HG02763 (cell line): Measurements from ENCODE around the gene NR4A2.

ENCODE experiments used
- ATAC-seq: cut with Tn5 transposase; IDR thresholded peaks from one replicate; pipeline ENCODE4 v1.9.1; 2021; ENCODE audit warnings: mild to moderate bottlenecking, moderate library complexity; ENCODE audit not compliant: unreplicated experiment

The NR4A2 gene

DNA sequence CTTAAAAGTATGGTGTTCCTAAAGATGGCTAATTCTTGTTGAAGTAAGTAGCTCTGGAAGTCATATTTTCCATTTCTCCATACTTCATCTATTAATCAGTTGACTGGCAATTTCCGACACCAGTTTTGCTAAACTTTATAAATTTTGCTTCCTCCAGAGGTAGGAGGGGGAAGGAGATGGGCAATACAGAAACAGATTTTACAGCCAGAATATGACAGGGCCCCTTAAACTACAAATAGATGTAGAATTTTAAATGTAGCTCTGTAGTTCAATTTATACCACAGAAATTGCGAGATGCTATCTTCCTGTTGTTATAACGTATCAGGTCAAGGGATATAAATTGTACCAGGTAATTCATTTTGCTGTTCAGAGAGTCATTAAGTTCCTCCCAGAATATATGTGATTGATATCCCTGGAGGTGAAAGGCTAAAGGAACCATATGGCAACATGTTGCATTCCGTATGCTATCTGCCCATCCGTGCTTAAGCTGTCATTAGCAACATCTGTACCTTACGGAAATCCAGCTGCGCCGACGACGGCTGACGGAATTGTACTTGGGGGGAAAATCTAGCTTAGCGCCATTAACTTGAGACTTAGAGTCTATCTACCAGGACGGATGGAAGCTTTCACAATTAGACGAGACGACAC lies 8.4 kb upstream of the NR4A2 start:
- peak; percentile 7 for ATAC-seq

DNA sequence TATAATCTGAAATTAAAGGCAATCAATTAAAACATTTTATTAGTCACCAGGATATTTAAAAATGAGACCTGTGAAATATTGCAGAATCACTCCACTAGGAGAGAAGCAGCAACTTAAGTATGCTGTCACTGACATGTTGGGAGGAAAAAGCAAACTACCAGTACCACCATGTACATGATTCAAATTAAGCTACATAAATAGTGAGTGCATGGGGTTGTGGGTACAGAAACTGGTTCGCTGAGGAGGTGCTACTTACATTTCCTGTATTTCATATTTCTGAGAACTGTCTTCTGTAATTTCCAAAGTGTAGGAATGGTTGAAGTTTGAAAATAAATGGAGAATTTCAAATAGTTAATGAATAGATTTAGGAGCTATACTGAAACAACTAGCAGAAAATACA lies 7.9 kb upstream of the NR4A2 start:
- ATAC-seq, result no peak

- ATAC-seq, result no peak
These were observed 7.3 kb upstream of the NR4A2 start for GRCh38 chr2:156339865-156340264.

- no peak for ATAC-seq
These were observed 6.8 kb upstream of the NR4A2 start for GRCh38 chr2:156339110-156339847.

GRCh38 chr2:156338578-156338977 lies 6.1 kb upstream of the NR4A2 start:
- ATAC-seq, result no peak

DNA sequence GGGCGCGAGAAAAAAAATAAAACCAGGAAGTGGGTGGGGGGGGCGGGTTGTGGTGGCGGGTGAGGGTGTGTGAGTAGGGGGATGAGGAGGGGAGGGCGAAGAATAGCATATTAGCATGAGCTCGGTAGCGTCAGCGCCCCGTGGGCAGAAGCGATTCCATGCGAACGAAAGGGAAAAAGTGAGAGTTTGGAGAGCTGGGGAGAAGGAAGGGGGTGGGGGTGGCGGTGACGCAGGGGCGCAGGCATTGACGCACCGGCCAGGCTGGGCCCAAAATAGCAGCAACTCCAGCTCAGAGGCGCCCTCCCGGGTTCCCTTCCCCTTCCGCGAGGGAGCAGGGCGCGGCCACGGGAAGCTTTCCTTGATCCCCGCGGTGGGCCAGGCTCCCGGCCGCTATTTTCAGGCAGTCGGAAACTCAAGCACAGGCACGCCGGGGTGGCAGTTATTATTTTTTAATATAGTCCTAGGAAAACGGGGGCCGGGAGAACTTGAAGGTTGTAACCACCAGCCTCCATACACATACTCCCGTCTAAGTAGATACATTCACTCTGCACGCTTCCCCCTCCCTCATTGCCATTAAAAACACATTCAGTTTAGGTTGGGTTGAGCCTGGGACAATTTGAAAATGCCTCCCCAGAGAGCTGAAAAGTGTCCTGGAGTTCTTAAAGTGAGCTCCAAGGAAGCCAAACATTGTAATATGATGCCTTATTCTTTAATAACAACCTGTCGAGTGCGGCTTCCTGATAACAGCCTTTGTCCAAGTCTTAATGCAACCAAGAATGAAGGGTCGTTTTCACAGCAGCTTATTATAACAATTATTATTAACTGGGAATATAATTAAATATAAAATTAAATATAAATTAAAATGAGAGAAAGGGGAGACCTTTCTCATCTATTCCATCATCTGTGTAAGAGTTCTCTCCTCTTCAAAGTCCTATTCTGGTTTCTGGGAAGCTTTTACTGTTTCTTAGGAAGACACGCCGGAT lies 2.3 kb upstream of the NR4A2 start:
- ATAC-seq, result peak; percentile 25

DNA sequence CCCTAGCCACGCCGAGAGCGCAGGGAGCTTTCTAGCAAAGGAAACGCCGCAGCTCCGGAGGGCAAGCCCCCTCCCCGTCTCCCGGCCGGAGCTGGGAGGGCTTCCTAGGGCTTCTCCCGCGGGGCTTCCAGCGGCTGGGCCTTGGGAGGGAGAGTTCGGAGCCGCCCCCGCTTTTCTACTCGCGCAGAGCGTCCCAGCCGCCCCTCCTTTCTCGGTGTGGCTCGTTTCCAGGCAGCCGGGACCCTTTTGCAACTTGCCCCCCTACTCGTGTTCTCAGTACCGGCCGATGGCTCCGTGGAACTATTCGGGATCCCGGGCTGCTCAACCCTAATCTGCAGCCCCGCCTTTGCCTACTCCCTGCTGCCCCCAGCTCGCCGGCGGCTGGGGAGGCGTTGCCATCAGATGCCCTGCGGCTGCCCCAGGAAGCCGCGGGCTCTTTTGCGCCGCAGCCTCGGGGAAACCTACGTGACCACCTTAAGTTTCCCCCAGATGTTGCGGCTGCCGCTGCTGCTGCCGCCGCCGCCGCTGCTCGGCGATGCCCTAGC lies 1.5 kb upstream of the NR4A2 start:
- ATAC-seq, result peak; percentile 38

- peak; percentile 16 for ATAC-seq
These were observed 891 bp upstream of the NR4A2 start for GRCh38 chr2:156333274-156333950.

DNA sequence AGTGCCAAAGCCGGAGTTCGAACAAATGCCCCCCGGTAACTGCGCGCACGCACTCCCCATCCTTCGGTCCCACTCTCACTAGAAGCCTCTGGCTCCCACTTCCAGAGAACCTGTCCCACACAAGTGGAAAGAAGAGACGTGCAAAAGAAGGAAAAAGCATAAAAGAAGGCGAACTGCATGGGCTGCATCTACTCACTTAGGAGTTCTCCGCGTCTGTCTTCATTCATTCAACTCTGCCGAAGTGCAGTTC lies 312 bp downstream of the NR4A2 start:
- ATAC-seq, result no peak

DNA sequence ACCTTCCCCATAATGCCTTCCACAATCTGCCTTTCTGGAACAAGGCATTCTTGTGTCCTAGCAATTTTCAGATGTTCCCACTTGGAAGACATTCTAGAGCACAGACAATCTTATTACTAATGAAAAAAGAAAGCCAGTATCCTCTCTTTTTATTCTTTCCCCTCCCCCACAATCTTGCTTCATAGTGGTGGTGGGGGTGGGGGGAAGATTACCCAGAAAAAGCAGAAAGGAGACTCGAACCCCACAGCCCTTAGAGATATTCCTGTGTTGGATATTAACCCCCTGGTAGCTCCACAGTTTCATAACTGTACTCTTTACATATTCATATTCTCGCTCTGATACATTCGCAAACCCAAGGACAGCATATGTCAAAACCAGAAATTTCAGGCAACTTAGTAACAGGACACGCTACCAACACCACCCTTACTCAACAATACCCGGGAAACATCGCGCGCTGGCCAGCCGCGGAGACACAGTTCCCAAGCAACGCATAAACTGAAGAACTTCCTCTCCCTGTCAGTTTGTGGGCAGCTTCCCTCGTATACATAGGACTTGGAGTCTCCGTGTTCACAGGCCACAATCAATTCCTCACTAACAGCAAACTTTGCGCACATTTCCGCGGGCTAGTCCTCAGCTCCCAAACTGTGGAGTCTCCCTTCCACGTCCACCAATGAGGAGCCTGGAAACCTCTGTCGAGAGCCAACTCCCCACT lies 793 bp downstream of the NR4A2 start:
- no peak for ATAC-seq

- no peak for ATAC-seq
These were observed 2.4 kb downstream of the NR4A2 start for GRCh38 chr2:156329927-156330726.

- no peak for ATAC-seq
These were observed 3.2 kb downstream of the NR4A2 start for GRCh38 chr2:156329031-156329926.

- ATAC-seq, result no peak
These were observed 4.5 kb downstream of the NR4A2 start for GRCh38 chr2:156327835-156328695.

GRCh38 chr2:156326526-156327095 lies 5.9 kb downstream of the NR4A2 start:
- ATAC-seq, result no peak

- ATAC-seq, result no peak
These were observed 6.6 kb downstream of the NR4A2 start for GRCh38 chr2:156325688-156326525.

- no peak for ATAC-seq
These were observed 8.8 kb downstream of the NR4A2 start for GRCh38 chr2:156323754-156324153.
